Lower lobe of right lung (tissue), 2 donors: ENCODE results near the gene YTHDF1. TPM values are rescaled to one million over a fixed set of nuclear protein-coding genes. Genes with fewer than 3 reads are reported as not detected.

ENCODE experiments used
- ATAC-seq, 2 donors: fragments of 200-7000 bp; cut with Tn5 transposase; one replicate each; pipeline ENCODE4 v1.9.1; 2020 to 2022; ENCODE audit warnings: mild to moderate bottlenecking in 2 of 2, moderate library complexity in 2 of 2
- DNase-seq: peaks from one replicate; pipeline ENCODE4 v3.0.0-alpha.2; 2020
- H3K27ac ChIP-seq: fragments of 200-600 bp; one replicate; pipeline ENCODE4 v1.8.0; 2022
- H3K27me3 ChIP-seq: fragments of 200-600 bp; one replicate; pipeline ENCODE4 v1.8.0; 2022; ENCODE audit warnings: low read depth
- H3K36me3 ChIP-seq: fragments of 200-600 bp; one replicate; pipeline ENCODE4 v1.8.0; 2022; ENCODE audit warnings: mild to moderate bottlenecking
- H3K4me1 ChIP-seq: fragments of 200-600 bp; one replicate; pipeline ENCODE4 v1.8.0; 2022
- H3K4me3 ChIP-seq: fragments of 200-600 bp; one replicate; pipeline ENCODE4 v1.8.0; 2022; ENCODE audit warnings: mild to moderate bottlenecking
- H3K9me3 ChIP-seq: fragments of 200-600 bp; one replicate; pipeline ENCODE4 v1.8.0; 2022
- intact Hi-C: fragments of 100-400 bp; cut with DNase I; formaldehyde crosslinking; loops from one replicate; pipeline ENCODE4 v1.11.0; 2022
- total RNA-seq: library from RNA; stranded (reverse); fragmentation: NEBNext Ultra II Directional; extraction: Animal tissue kit (Norgen Biotek cat#: 25700); gene quantifications from one replicate; pipeline ENCODE4 v1.2.1, GENCODE V29; 2021
- TF ChIP-seq, protein P1 (sequence below): fragments of 200-600 bp; IDR thresholded peaks from one replicate; pipeline ENCODE4 v1.8.0; 2022; ENCODE audit warnings: antibody characterized with exemption, mild to moderate bottlenecking
- donor health status: DM: no; HTN: yes; CAD: no; lungs with severe emphysema.

Gene YTHDF1
- total RNA-seq, 1 donor from 2014 or later = 33.4 TPM

DNA sequence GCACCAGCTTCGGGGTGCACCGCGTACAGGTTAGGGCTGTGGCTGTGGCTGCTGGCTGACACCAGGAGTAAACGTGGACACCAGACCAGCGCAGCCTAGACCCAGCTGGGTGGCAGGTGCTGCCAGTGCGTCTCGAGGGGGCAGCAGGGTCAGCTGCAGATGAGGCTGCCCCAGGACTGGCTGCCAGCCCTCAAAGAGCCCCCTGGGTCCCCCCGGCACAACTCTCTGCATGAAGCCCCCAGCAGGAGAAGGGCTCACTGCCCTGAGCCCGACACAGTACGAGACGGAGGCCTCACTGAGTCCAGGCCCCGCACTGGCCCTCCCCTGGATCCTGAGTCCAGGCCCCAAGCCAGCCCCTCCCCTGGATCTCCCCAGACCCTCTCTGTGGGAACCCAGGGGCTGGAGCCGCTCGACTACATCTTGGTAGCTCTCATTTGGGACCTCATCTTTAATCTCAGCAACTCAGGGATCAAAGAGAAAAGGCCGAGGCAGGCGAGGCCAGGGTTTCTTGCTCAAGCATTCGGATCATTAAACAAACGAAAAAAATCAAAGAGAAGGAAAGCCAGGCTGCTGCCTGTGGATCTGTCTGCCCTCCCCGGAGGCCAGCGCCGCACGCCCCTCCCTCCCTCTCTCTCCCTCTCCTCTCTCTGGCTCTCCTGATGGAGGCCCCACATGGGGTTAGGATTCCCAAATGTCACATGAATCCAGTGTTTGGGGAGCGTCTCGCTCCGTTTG, 45.3 kb upstream of the YTHDF1 start:
- Histone ChIP-seq H3K4me3 (no peak overlapping the region), H3K4me1 (no peaks in the 10 kb centered on the region), H3K36me3 (no peaks in the 10 kb centered on the region), H3K27me3 (peaks cover 59% of the 10 kb centered on the region), H3K27ac (no peak overlapping the region), H3K9me3 (no peaks in the 10 kb centered on the region)
- intact Hi-C loops = no loop called here
- no peak for DNase-seq
- TF ChIP-seq, protein P1, sequence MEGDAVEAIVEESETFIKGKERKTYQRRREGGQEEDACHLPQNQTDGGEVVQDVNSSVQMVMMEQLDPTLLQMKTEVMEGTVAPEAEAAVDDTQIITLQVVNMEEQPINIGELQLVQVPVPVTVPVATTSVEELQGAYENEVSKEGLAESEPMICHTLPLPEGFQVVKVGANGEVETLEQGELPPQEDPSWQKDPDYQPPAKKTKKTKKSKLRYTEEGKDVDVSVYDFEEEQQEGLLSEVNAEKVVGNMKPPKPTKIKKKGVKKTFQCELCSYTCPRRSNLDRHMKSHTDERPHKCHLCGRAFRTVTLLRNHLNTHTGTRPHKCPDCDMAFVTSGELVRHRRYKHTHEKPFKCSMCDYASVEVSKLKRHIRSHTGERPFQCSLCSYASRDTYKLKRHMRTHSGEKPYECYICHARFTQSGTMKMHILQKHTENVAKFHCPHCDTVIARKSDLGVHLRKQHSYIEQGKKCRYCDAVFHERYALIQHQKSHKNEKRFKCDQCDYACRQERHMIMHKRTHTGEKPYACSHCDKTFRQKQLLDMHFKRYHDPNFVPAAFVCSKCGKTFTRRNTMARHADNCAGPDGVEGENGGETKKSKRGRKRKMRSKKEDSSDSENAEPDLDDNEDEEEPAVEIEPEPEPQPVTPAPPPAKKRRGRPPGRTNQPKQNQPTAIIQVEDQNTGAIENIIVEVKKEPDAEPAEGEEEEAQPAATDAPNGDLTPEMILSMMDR = no peak
- no peak for ATAC-seq

DNA sequence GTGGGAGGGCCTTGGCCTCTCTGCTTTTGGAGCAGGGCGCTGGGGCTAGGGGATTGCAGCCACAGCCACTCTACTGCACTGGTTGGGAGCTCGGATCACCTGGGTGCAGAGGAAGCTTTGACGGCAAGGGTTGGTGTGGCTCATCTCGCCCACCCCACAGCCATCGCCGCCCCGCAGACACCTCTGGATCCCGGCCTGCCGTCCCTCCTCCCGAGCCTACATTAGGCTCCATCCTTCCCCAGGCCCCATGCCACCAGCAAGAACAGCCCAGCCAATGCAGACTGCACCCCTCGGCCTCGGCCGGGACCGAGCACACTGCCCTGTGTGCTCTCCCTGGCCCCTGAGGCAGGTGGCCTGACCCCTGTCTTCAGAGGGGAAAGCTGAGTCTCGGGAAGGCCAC, 44.6 kb upstream of the YTHDF1 start:
- H3K4me1 ChIP-seq = no peaks in the 10 kb centered on the region
- intact Hi-C loops = no loop called here
- H3K36me3 ChIP-seq = no peaks in the 10 kb centered on the region
- no peak overlapping the region for H3K4me3 ChIP-seq
- no peak overlapping the region for H3K27ac ChIP-seq
- DNase-seq = no peak
- TF ChIP-seq, protein P1 = no peak
- peaks cover 66% of the 10 kb centered on the region for H3K27me3 ChIP-seq
- ATAC-seq = no peak
- H3K9me3 ChIP-seq = no peaks in the 10 kb centered on the region

DNA sequence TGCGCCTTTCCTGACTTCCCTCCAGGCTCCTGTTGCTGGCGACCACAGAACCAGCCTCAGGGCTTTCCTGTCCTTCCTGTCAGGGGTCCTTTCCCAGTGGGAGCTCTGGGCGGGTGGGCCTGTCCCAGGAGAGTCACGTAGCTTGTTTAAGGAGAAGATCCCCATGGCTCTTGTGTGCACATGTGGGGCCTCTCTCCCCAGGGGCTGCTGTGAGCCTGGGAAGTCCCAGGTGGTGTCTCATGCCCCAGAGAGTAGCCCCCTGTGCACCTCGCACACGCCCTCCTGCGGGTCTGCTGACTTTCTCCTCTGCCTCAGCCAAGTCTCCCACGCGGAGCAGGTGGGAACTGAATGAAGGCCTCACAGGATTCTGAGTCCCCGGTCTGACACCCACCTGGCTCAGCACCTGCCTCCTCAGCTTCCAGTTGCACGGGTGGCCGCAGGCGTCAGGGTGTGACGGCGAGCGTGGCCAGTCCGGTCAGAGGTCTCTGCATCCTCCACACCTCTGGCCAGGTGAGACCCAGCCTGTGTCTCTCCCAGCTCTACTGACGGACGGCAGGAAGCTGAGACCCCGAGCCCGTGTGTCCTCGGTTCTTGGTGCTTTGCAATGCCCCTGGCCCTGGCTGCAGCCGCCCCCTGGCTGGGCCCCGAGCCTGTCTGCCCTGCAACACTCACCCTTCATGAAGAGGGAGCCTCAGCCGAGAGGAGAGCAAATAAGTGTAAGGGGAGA, 44.0 kb upstream of the YTHDF1 start:
- DNase-seq (no peak), ATAC-seq (no peak)
- intact Hi-C loops = no loop called here
- no peaks in the 10 kb centered on the region for H3K4me1 ChIP-seq
- no peaks in the 10 kb centered on the region for H3K36me3 ChIP-seq
- no peaks in the 10 kb centered on the region for H3K9me3 ChIP-seq
- no peak overlapping the region for H3K27ac ChIP-seq
- TF ChIP-seq, protein P1 = no peak
- no peak overlapping the region for H3K4me3 ChIP-seq
- H3K27me3 ChIP-seq = peaks cover 72% of the 10 kb centered on the region

DNA sequence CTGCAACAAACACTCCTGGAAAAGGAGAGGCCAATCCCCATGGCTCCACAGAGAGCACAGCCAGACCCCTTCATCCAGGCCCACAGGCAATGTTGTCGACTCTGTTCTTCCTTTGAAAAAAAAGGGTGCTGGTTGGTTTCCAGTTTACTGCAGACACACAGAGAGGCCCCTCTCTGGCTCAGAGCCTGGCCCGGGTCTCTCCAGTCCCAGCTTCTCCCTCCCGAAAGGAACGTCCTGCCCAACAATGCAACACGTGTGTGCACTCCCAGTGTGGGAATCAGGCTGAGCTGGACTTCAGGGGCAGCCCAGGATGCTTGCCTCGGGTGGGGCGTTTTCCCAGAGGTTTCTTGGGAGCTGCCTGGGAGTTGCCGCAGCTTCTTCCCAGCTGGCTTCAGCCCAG, 42.9 kb upstream of the YTHDF1 start:
- no peak for DNase-seq
- no peak for ATAC-seq
- H3K36me3 ChIP-seq = no peaks in the 10 kb centered on the region
- intact Hi-C loops = no loop called here
- no peak overlapping the region for H3K27ac ChIP-seq
- H3K4me3 ChIP-seq = no peak overlapping the region
- H3K9me3 ChIP-seq = no peaks in the 10 kb centered on the region
- TF ChIP-seq, protein P1 = no peak
- peaks cover under 1% of the 10 kb centered on the region for H3K4me1 ChIP-seq
- peaks cover 78% of the 10 kb centered on the region for H3K27me3 ChIP-seq

DNA sequence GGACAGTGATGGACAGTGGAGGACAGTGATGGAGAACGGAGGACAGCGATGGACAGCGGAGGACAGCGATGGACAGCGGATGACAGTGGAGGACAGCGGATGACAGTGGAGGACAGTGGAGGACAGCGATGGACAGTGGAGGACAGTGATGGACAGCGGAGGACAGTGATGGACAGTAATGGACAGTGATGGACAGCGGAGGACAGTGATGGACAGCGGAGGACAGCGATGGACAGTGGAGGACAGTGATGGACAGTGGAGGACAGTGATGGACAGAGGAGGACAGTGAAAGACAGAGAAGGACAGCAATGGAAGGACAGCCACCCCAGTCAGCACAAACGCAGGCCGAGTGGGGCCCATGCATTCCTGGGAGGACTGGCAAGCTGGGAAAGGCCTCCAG, 41.7 kb upstream of the YTHDF1 start:
- H3K4me1 ChIP-seq = peaks cover 10% of the 10 kb centered on the region
- peaks cover 83% of the 10 kb centered on the region for H3K27me3 ChIP-seq
- no peak for ATAC-seq
- TF ChIP-seq, protein P1 = no peak
- H3K9me3 ChIP-seq = no peaks in the 10 kb centered on the region
- H3K36me3 ChIP-seq = no peaks in the 10 kb centered on the region
- intact Hi-C loops = no loop called here
- H3K4me3 ChIP-seq = no peak overlapping the region
- no peak for DNase-seq
- H3K27ac ChIP-seq = no peak overlapping the region
